Stimulated activated CD8-positive, alpha-beta memory T cell treated with anti-CD3 and anti-CD28 coated beads, Interleukin-7, amount 100 ng/mL, for 48 hours (primary cell): ENCODE data around the gene SCLY.

Experiments
- DNase-seq, 2 donors: peaks; one replicate each; pipeline ENCODE4 v3.0.0-alpha.2; 2020; ENCODE audit warnings: low read depth in 1 of 2; ENCODE audit errors: extremely low read depth in 1 of 2

The SCLY gene

DNA sequence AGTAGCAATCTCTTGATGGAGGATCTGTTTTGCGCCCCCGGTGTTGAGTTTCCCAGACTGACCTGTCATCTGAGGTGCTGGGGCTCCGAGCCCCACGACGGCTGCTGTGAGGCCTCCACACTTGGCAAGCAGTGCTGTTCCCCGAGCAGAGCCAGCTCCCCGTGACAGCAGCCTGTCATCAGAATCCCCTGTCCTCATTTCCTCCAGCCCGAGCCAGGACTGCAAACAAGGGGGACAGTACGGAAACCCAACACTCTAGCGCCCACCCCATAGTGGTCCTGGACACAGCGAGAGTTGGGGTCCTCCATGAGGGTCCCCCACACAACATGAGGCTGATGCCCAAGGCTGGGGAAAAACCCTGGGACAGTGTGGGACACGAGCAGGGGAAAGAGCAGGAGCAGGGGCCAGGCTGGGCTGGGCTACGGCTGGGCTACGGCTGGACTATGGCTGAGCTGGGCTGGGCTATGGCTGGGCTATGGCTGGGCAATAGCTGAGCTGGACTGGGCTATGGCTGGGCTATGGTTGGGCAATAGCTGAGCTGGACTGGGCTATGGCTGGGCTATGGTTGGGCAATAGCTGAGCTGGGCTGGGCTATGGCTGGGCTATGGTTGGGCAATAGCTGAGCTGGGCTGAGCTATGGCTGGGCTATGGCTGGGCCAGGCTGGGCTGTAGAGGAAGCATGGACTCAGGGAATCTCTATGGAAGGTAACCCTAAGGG, 76.2 kb downstream of the SCLY start:
- DNase-seq = no peak

- DNase-seq = no peak
These were observed 77.1 kb downstream of the SCLY start for GRCh38 chr2:238137885-238138284.

GRCh38 chr2:238138331-238139195, 77.8 kb downstream of the SCLY start, which contains the start of gene KLHL30:
Gene KLHL30, plus strand, starts transcription at chr2:238138668. Its CDS starts 2,087 bp downstream, at chr2:238140755.
- no peak for DNase-seq

DNA sequence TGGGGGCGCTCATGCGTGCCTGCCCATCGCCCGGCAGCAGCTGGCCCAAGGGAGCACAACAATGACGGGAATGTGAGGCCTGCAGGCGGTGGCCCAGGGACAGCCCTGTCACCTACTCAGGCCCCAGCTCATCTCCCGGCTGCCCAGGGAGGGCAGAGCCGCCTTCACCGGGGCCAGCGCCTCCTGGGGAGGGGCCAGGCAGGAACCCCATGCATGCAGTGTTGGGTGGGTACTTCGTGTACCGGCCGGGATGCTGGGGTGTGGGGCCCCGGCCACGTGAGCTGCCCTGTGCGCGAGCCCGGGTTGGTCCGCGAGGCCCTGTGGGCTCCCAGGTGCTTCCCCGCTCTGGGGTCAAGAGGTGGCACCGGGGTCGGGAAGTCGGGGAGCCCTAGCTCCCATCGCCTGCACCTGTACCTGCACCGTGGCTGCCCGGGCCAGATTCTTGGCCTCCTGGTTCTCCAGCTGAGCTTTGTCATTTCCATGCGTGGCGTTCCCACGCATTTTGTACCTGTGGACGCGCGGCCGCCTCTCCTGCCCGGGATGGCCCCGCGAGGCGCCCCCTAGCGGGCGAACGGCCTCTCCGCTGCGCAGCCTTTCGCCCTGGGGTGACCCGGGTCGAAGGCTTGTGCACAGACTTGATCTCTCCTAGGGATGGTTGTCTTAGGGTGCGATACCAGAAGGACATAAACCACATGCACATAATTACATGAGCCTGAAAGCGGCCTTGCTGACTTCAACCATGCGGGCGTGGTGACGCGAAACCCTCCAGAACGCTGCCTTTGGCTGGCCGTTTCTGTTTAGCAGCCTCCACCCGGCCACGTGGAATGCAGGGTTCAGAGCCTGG, 78.6 kb downstream of the SCLY start:
- DNase-seq = no peak

DNA sequence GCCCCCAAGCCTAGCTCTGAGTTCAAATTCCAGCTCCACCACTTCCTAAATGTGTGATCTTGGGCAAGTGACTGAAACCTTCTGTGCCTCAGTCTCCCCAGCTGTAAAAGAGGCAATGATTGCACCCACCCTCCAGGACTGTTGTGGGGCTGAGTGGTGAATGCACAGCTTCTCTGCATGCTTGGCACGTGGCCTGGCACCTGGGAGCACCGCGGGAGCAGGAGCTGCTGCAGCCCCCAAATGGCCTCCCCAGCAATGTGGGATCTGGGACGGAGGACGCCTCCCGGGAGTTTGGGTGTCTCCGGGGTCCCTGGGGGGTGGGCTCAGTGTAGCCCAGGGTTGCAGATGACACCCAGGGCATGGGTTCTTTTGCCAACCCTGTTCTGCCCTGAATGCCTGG, 79.2 kb downstream of the SCLY start:
- DNase-seq = no peak

DNA sequence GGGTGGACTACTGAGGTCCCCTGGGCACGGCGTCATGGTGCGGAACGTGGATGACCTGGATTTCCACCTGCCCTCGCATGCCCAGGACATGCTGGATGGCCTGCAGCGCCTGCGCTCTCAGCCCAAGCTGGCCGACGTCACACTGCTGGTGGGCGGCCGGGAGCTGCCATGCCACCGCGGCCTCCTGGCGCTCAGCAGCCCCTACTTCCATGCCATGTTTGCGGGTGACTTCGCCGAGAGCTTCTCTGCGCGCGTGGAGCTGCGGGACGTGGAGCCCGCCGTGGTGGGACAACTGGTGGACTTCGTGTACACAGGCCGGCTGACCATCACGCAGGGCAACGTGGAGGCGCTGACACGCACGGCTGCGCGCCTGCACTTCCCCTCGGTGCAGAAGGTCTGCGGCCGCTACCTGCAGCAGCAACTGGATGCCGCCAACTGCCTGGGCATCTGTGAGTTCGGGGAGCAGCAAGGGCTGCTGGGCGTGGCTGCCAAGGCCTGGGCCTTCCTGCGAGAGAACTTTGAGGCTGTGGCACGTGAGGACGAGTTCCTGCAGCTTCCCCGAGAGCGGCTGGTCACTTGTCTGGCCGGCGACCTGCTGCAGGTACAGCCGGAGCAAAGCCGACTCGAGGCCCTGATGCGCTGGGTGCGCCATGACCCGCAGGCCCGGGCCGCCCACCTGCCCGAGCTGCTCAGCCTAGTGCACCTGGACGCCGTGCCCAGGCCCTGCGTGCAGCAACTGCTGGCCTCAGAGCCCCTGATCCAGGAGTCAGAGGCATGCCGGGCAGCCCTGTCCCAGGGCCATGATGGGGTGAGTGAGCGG, 80.1 kb downstream of the SCLY start:
- DNase-seq = no peak

DNA sequence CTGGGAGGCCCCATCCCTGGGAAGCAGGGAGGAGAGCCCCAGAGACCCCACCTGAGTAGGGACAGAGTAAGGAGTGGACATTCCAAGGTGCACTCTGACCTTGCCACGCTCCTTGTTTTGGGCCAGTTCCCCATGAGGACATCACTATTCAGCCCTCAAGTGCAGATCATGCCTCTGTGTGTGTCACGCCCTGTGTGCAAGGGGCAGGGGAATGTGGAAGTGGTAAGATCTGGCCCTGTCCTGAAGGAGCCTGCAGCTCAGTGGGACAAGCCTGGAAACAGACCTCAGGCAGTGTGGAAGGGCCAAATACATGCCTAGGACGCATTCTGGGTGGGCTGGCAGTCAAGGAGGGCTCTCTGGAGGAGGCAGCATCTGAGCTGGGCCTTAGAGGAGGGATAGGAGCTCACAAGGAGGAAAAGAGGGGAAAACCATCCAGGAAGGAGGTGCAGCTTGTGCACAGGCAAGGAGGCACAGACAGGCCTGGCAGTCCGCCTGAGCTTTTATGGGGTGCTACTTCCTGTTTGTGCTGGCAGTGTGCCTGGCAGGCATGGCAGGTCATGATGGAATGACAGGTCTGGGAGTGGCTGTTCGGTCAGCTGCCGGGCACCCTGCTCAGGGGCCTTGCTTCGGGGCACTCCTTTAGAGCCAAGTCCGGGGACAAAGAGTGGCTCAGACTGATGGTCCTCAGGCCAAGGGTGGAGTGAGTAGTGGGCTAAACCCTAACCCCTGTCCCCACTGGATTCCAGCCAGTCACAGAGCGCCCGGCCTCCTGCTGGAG, 80.9 kb downstream of the SCLY start:
- no peak for DNase-seq

GRCh38 chr2:238142382-238143205, 81.8 kb downstream of the SCLY start:
- no peak for DNase-seq

- DNase-seq = no peak
These were observed 82.6 kb downstream of the SCLY start for GRCh38 chr2:238143239-238143951.

- DNase-seq = no peak
These were observed 83.5 kb downstream of the SCLY start for GRCh38 chr2:238144262-238144661.

DNA sequence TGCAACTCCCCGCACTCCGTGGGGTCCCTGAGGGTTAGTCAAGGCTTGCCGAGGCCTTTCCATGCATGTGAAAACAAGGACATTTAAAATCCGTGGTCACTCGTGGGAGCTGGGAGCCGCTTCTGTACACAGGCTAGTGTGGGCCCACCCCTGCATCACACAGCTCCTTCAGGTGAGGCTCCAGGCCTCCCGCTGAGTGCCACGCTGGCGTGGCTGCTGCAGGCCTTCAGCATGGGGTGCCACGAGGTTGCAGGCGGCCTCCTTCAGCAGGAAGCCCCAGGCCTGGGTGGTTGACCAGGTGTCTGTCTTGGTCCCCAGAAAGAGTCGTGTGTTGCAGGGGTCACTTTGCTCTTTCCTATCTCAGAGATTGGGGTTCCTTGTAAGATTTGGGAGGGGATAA, 84.2 kb downstream of the SCLY start:
- no peak for DNase-seq

DNA sequence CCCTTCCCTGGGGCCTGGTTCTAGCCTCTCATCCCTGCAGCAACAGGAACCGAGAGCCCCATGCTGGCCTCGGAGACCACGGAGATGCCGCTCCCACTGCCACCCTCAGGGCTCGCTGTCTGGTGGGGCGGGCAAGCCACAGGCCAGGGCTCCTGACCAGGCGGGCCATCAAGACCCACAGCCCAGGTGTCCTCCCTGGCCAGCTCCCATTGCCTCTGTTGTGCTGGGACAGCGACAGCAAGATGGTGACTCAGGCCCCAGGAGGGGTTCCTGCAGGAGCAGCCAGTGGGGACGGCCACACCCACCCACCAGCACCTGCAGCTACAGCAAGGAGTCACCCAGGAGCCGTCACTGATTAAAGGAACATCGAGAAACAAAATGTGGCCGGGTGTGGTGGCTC, 85.0 kb downstream of the SCLY start:
- DNase-seq = no peak

- DNase-seq = no peak
These were observed 86.2 kb downstream of the SCLY start for GRCh38 chr2:238146884-238147544.

GRCh38 chr2:238148981-238149380, 88.2 kb downstream of the SCLY start:
- no peak for DNase-seq
